Left lung (tissue), 10 donors: ENCODE results near the gene SCNN1G. TPM values are rescaled to one million over a fixed set of nuclear protein-coding genes. Genes with fewer than 3 reads are reported as not detected.

Source experiments
- ATAC-seq: fragments of 200-7000 bp; cut with Tn5 transposase; one replicate; pipeline ENCODE4 v1.9.1; 2020; ENCODE audit warnings: moderate library complexity
- DNase-seq, 4 donors: peaks; one replicate each; pipeline ENCODE4 v3.0.0-alpha.2; 2013 to 2020
- H3K27ac ChIP-seq, 2 donors: fragments of 200-600 bp; sonication (generic) in 1 of 2; one replicate each; pipeline versions ENCODE4 v1.5.0 to v1.8.0; 2020 to 2021
- H3K27me3 ChIP-seq, 2 donors: fragments of 200-600 bp; sonication (generic) in 1 of 2; one replicate each; pipeline versions ENCODE4 v1.5.0 to v1.8.0; 2020 to 2021
- H3K36me3 ChIP-seq, 2 donors: fragments of 200-600 bp; sonication (generic) in 1 of 2; one replicate each; pipeline versions ENCODE4 v1.5.0 to v1.8.0; 2020 to 2021
- H3K4me1 ChIP-seq, 2 donors: fragments of 200-600 bp; one replicate each; pipeline ENCODE4 v1.8.0; 2021
- H3K4me3 ChIP-seq, 2 donors: fragments of 200-600 bp; sonication (generic) in 1 of 2; one replicate each; pipeline versions ENCODE4 v1.5.0 to v1.8.0; 2020 to 2021; ENCODE audit warnings: mild to moderate bottlenecking in 1 of 2
- H3K9me3 ChIP-seq, 2 donors: fragments of 200-600 bp; sonication (generic) in 1 of 2; one replicate each; pipeline versions ENCODE4 v1.5.0 to v1.8.0; 2020 to 2021
- intact Hi-C, 2 donors: fragments of 100-400 bp; cut with DNase I; formaldehyde crosslinking; loops; one replicate each; pipeline versions ENCODE4 v1.11.2 to v1.14.2; 2022
- polyA plus RNA-seq, 6 donors: library from polyadenylated mRNA; unstranded; fragments of 120-200 nt; gene quantifications; one replicate each; pipeline ENCODE4 v1.2.1, GENCODE V29; 2013; ENCODE audit not compliant: insufficient read length in 6 of 6
- total RNA-seq, 2 donors: library from RNA; stranded (reverse); fragmentation: NEBNext Ultra II Directional; extraction: Animal tissue kit (Norgen Biotek cat#: 25700); gene quantifications; one replicate each; pipeline ENCODE4 v1.2.1, GENCODE V29; 2021
- TF ChIP-seq, protein P1 (sequence below), 2 donors: fragments of 200-600 bp; sonication (generic) in 1 of 2; IDR thresholded peaks; one replicate each; pipeline versions ENCODE4 v1.5.0 to v1.8.0; 2021; ENCODE audit warnings: antibody characterized with exemption in 2 of 2
- donor health status: DM: no; HTN: yes; CAD: no.
- donor health status: DM: no; HTN: no; CAD: no.

The SCNN1G gene
- total and polyA plus RNA-seq, 8 donors, result 3.8 to 7.8 (median 4.6) TPM

DNA sequence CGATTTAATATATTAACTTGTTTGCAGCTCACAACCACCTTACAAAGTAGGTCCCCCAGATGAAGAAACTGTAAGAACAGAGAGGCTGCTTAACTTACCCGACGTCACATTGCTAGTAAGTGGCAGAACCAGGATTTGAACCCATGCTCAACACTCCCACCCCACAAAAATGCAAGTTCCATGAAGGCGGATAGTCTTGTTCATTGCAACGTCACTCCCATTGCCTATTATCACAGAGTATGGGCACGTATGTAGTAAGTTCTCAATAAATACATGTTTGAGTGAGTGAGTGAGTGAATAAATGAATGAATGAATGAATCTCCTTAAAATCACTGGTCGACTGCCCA, 34.4 kb upstream of the SCNN1G start:
- Histone ChIP-seq H3K4me3 (peak overlapping the region; percentile 56 to 76), H3K27me3 (no peaks in the 10 kb centered on the region), H3K27ac (peak overlapping the region in 1 of 2 donors; percentile 80), H3K9me3 (no peaks in the 10 kb centered on the region), H3K36me3 (no peaks in the 10 kb centered on the region), H3K4me1 (peaks cover 11 to 41% of the 10 kb centered on the region in 2 donors)
- DNase-seq (no peak), ATAC-seq (no peak)
- TF ChIP-seq, protein P1, sequence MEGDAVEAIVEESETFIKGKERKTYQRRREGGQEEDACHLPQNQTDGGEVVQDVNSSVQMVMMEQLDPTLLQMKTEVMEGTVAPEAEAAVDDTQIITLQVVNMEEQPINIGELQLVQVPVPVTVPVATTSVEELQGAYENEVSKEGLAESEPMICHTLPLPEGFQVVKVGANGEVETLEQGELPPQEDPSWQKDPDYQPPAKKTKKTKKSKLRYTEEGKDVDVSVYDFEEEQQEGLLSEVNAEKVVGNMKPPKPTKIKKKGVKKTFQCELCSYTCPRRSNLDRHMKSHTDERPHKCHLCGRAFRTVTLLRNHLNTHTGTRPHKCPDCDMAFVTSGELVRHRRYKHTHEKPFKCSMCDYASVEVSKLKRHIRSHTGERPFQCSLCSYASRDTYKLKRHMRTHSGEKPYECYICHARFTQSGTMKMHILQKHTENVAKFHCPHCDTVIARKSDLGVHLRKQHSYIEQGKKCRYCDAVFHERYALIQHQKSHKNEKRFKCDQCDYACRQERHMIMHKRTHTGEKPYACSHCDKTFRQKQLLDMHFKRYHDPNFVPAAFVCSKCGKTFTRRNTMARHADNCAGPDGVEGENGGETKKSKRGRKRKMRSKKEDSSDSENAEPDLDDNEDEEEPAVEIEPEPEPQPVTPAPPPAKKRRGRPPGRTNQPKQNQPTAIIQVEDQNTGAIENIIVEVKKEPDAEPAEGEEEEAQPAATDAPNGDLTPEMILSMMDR (IDR thresholded peaks at IDR 0.05), result no peak
- intact Hi-C loops, result no loop called here

DNA sequence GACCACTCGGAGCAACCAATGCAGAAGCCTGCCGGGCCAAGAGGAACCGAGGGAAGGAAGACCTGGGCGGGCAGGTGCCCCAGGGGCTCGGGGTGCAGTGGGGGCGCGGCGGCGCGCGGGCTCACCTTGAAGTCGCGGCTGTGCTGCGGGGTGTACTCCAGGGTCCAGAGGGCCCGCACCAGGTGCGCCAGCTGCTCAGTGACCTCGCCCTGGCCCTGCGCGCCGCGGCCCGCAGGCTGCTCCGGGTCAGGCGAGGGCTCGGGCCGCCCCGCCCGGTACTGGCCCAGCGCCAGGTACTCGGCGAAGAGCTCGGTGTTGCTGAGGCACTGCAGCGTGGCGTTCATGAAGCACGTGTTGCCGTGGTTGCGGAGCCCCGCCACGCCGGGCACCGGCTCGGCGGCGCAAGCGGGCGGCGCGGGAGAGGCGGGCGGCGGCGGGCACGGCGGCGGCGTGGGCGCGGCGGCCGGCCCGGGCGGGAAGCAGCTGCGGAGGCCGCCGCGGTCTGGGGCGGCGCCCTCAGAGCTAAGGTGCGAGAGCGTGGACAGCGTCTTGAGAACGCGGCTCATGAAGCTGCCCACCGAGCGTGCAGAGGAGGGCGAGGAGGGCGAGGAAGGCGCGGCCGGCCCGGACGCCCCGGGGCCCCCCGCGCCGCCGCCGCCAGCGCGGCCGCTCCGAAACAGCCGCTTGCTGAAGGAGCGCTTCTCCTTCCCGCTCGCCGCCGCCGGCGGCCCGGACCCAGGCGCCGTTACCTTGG, 33.9 kb upstream of the SCNN1G start:
- H3K9me3 ChIP-seq, result no peaks in the 10 kb centered on the region
- intact Hi-C loops, result no loop called here
- peaks cover 11 to 41% of the 10 kb centered on the region in 2 donors for H3K4me1 ChIP-seq
- H3K27ac ChIP-seq, result peak overlapping the region; percentile 39 to 80
- TF ChIP-seq, protein P1 (IDR thresholded peaks at IDR 0.05), result no peak
- DNase-seq, result peak; percentile 39 to 89 (median 74)
- ATAC-seq, result peak; percentile 46
- no peaks in the 10 kb centered on the region for H3K36me3 ChIP-seq
- H3K4me3 ChIP-seq, result peak overlapping the region; percentile 56 to 76
- peaks cover 0 to 3% of the 10 kb centered on the region in 2 donors for H3K27me3 ChIP-seq

DNA sequence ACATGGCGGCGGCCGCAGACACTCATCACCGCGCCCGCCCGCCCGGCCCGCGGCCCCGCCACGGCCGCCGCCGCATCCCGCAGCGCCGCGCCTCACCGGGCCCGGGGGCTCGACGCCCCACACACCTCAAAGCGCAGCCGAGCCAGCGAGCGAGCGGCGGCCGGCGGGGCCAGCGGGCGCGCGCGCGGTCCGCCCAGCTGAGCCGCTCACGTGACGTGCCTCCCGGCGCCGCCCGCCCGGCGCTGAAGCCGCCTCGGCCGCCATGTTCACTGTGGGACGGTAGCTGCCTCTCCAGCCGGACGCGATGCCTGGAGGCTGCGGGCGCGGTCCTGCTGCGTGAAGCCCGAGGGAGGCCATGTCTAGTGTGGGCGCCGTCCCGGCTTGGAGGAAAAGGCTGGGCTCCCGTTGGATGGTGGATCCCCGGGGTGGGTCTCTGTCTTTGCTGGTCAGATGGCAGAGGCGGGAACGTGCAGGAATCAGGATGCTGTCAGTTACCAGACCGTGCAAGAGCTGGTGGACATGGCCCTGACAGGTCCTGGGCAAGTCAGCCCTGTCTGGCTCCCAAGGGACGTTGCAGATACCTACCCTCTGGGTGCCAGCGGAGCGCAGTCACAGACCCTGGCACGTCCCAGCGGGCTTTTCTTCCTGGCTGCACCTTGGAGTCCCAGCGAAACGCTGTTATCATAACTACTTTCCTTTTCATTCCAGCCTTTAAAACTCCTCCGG, 33.1 kb upstream of the SCNN1G start, which contains the start of gene USP31:
Gene USP31, minus strand, starts transcription at position 186 of the 726 bp plus-strand sequence. Its CDS starts 182 bp downstream, at position 4.
- DNase-seq (peak; percentile 88 to 99 (median 96)), ATAC-seq (peak; percentile 100)
- peaks cover 0 to 11% of the 10 kb centered on the region in 2 donors for H3K27me3 ChIP-seq
- peak within 1 kb of the TSS; percentile 39 to 80 for H3K27ac ChIP-seq
- TF ChIP-seq, protein P1 (IDR thresholded peaks at IDR 0.05), result no peak
- H3K36me3 ChIP-seq, result no peaks in the 10 kb centered on the region
- H3K4me3 ChIP-seq, result peak within 1 kb of the TSS; percentile 56 to 76
- intact Hi-C loops, result no loop called here
- no peaks in the 10 kb centered on the region for H3K9me3 ChIP-seq
- peaks cover 11 to 41% of the 10 kb centered on the region in 2 donors for H3K4me1 ChIP-seq

DNA sequence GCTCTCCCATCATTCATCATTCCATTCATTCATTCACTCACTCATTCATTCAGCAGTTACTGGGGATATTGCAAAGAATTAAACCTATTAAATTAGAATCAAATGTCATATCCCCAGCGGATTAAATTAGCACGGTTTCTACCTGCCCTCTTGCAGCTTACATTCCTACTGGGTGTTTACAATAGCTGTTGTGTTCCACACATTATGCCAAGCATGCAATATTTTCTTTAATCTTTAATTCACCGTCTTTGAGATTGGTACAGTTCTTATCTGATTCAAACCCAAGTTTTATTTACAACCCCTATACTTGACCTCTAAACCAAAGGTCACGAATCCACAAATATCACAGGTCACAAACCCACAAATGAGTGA, 32.6 kb upstream of the SCNN1G start:
- DNase-seq, result no peak
- Histone ChIP-seq H3K36me3 (no peaks in the 10 kb centered on the region), H3K4me1 (peaks cover 11 to 38% of the 10 kb centered on the region in 2 donors), H3K27ac (no peak overlapping the region), H3K4me3 (peak overlapping the region; percentile 43 to 76), H3K27me3 (peaks cover 0 to 11% of the 10 kb centered on the region in 2 donors), H3K9me3 (no peaks in the 10 kb centered on the region)
- ATAC-seq, result no peak
- intact Hi-C loops, result no loop called here
- TF ChIP-seq, protein P1 (IDR thresholded peaks at IDR 0.05), result no peak
